NCI-H2107 treated with DMSO at 0.1 percent for 48 hours (cell line): ENCODE results near the gene MRPL36.
"Not testable (repeated sequence)": the region's sequence is repeated elsewhere in the genome, so short reads cannot be mapped to it uniquely, and the experiment has no call there.

ENCODE experiments used
- DNase-seq: peaks from one replicate; lab custom pipeline; 2025; ENCODE audit not compliant: unreplicated experiment; lab: John Stamatoyannopoulos, UW

Gene MRPL36

DNA sequence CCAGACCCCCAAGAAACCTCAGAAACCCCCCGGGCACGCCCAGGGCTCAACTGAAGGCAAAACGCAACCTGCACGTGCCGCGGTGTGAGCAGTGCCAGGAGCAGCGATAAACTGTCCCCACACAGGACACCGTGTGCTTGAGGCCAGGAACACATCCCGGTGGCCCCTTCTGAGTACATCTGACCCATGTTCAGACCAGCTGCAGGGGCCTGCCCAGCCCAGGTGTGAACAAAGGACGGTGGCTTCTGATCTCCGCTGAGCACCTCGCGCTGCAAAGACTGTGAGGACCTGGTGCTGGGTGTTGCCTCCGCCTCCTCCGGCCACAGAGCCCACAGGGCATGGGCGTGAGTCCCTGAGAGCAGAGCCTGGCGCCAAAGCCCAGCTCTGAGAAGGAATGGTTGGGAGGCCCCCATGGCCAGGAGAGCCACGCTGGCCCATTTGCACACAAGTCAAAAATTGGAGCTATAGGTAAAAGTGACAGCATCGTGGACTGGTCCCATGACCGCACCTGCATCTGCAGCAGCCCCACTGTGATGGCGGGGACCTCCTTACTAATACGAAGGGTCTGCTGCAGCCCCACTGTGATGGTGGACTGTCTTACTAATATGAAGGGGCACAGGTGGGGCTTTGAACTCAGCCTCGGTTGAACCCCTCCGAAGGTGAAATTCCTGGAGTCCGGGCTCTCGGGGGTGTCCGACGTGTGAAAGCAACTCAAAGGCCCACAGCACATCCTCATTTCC, 33.0 kb upstream of the MRPL36 start:
- no peak for DNase-seq

GRCh38 chr5:1831677-1832313, 32.2 kb upstream of the MRPL36 start:
- no peak for DNase-seq

- no peak for DNase-seq
Observed at GRCh38 chr5:1831257-1831656, 31.6 kb upstream of the MRPL36 start.

DNA sequence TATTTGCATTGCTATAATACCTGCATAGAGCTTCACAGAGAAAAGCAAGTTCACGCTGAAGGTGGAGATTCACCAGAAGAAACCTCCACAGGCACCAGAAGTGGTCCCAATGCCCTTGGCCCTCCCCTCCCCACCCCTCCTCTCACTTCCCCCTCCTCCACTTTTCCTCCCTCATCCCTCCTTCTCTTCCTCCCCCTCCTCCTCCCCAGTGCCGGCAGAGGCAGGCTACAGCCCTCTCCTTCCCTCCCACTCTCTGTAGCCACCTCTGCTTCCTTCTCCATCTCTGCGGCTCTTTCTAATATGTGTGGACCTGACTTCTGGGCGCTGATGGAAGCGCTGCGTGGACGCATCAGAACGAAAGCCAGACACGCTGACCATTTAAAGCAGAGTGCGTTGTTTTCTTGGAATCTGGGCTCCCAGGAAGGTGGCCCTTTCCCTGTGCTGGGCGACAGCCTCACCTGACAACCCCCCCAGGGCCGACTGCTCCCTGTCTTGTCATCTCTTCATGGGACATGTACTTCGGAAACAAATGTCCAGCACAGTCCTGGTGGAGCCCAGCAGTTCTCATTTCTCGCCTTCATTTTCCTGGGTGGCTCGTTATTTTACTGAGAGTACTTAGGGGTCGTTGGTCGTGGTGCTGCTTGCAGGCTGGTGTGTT, 31.1 kb upstream of the MRPL36 start:
- no peak for DNase-seq

- DNase-seq, result no peak
Observed at GRCh38 chr5:1827886-1828397, 28.3 kb upstream of the MRPL36 start.

- DNase-seq, result no peak
Observed at GRCh38 chr5:1827025-1827885, 27.6 kb upstream of the MRPL36 start.

DNA sequence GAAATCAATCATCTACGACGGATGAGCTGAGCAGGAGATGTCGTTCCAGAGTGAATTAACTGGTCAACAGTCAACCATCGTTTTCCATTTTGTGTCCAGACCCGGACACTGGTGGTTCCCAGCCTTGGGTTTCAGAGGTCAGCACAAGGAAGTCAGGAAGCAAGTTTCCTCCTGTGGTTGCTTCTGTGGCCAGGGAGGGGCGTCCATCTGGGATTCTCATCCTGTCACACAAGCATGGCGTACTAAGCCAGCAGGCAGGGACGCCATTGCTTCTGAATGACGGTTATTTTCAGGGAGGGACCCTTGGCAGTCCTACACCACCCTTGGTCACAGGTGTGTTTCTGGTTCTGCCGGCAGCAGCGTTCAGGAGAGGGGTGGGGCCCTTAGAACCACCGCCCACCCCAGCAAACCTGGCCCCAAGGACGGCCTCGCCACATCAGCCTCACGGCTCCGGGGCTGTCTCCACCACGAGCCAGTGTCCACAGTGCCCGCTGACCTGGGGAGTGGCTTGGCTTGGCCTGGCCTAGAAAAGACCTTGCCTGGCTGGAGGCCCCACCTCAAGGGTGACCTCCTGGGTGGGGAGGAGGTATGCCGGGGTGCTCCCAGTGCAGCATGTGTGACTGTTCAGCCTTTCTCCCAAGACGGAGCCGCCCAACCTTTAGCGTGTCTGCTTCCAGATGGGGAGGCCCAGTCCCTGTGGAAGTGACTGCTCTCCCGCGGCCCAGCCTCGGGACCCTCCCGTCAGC, 26.8 kb upstream of the MRPL36 start:
- DNase-seq, result no peak

- no peak for DNase-seq
Observed at GRCh38 chr5:1824903-1825841, 25.5 kb upstream of the MRPL36 start.

GRCh38 chr5:1824109-1824821, 24.6 kb upstream of the MRPL36 start:
- no peak for DNase-seq

DNA sequence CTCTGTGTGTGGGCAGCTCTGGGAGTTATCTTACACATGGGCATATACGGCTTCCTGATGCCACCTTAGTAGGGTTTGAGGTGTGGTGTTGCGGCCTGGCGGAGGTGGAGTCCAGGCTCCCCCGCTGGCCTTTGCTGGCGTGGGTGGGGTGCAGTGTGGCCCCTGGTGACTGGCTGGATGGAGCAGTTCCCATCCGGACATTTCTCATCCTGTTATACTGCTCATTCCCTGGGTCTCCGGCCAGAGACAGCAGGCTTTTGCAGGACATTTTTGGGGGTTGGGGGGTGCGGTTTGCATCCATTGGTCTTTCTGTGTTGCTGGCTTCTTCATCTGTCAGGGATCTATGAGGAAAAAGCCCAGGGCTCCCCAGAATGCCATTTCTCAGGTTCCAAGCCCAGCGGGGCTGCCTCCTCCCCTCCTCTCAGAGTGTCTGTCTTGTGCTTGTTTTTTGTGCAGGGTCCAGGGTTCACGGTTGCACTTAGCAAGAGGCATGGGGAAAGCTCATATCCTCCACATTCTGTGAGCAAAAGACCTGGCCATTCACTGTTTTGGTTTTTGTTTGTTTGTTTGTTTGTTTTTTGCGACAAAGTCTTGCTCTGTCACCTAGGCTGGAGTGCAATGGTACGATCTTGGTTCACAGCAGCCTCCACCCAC, 23.9 kb upstream of the MRPL36 start:
- no peak for DNase-seq

DNA sequence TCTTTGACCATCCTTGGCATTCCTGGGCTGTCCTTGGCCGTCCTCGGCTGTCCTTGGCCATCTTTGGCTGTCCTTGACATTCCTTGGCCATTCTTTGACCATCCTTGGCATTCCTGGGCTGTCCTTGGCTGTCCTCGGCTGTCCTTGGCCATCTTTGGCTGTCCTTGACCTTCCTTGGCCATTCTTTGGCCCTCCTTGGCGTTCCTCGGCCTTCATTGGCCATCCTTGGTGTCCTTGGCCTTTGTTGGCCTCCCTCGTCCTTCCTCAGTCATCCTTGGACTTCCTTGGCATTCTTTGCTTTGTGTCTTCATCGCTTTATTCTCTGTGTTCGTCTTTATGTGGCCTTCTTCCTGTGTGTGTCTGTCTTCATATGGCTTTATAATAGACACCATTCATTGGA, 22.2 kb upstream of the MRPL36 start:
- DNase-seq, result no peak

DNA sequence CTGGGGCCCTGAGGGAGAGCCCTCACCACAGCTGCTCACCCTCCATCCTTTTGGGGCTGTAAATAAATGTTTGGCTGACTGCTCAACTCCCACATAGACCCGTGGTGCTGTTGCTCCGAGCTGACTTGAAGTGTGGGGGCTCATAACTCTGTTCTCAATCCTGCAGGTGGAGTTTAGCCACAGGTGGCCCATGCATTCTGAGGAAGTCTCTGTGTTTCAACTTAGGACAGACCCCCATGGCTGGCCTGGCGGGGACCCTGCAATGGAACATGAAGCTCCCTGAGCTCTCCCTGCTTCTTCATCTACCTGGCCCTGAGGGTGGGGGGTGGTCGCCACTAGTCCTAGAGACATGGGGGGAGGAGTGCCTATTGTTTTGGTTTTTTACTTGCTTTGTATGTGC, 21.3 kb upstream of the MRPL36 start:
- DNase-seq, result no peak

DNA sequence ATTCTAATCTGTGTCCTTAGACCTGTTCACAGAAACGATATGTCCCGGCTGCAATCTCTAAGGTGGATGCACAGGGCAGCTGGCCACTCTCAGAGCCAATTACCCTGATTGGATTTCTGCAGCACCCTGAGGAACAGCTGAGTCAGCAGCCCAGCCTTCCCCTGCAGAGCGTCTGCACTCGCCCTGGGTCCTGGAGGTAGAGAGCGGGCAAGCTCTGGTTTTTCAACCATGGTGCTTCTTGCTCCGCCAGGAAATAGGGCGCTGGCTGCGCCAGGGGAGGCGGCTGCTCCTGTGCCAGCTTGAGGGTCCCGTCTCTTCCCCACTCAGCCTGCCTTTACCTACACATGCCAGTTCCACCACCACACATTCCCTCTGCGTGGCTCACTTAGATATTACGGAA, 20.7 kb upstream of the MRPL36 start:
- no peak for DNase-seq

DNA sequence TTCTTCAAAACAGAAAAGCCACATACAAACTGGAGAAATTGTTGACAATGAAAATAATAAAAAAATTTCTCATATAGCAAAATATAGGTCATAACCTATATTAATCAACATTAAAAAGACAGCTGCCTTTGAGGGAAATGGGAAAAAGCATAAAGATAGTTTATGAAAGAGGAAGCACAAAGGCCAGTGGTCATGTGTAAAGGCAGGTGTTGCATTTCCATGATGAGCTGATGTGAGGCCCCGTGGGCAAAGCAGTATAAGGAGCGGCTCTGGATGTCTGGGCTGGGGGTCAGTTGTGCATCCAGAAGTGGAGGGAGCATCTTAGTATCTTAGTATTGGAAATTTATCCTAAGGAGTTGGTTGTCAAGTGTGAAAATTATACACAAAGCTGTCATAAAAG, 19.8 kb upstream of the MRPL36 start:
- DNase-seq, result no peak

DNA sequence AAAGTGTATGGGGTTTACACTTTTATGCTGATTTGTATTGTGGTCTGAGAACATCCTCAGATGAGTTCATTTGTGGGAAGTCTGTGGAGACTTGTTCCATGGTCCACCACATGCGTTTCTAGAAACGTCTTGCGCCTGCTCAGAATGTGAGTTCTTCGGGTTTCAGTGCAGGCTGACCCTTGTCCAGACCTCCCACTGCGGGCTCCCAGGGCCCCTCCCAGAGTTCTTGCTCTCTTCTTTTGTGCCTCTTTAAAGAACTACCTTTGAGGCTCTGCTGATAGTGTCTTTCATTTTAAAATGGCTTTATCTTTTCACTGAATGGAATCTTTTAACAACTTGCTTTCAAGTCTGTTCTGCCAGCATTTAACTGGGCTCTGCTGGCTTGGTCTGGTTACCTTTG, 19.1 kb upstream of the MRPL36 start:
- no peak for DNase-seq

GRCh38 chr5:1817261-1818043, 17.8 kb upstream of the MRPL36 start:
- no peak for DNase-seq

DNA sequence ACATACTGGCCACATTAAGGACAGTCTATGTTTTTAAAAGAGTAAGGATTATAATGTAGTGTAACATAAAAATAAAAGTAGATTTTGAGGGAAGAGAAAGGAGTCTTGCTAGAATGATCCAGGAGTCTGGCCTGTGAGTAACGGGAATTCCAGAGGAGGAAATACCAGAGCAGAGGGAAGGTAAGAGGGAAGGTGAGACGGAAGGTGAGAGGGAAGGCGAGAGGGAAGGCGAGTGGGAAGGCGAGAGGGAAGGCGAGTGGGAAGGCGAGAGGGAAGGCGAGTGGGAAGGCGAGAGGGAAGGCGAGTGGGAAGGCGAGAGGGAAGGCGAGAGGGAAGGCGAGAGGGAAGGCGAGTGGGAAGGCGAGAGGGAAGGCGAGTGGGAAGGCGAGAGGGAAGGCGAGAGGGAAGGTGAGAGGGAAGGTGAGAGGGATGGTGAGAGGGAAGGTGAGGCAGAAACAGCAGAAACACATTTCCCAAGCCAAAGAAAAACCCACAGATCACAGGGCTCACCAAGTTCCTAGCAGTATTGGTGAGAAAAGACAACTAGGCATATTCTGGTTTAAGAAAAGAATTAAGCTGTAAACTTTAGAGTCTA, 17.0 kb upstream of the MRPL36 start:
- not testable (repeated sequence) for DNase-seq
